ENCODE results near the gene RASD2.

The RASD2 gene

DNA sequence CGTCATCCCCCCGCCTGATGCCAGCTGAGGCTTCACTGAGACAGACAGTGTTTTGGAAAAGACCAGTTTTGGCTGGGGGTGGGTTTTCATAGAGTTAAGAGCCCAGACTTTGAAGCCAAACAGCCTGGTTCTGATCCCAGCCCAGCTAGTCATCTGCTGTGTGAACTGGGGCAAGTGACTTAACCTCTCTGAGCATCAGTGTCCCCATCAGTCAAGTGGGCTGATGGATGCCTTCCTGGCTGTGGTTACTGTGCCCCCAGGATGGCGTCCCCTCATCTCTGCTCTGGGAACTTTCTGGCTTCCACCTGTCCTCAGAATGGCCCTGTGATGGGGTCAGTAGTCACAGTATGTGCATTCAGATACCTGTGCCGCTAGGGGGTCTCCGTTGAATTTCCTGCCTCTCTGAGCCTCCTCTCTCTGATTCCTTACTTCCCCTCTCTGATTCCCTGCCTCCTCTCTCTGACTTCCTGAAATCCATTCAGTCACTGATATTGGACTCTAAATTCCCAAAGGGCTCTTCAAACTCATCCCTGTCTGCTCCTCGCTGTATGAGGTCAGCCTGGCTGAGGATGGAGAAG, 2.4 kb downstream of the RASD2 start:
- Histone ChIP-seq H3K27me3 (ENCODE audit: insufficient read depth, low read length) (peaks cover 45% of the 10 kb centered on the region), H3K4me3 (ENCODE audit: low read length) (no peak overlapping the region), H3K9ac (ENCODE audit: low read depth, low read length) (no peak overlapping the region), H3K9me3 (ENCODE audit: insufficient read depth, low read depth, low read length) (no peaks in the 10 kb centered on the region), H3K36me3 (ENCODE audit: insufficient read depth, low read length) (no peaks in the 10 kb centered on the region), H3K27ac (ENCODE audit: low read depth, low read length) (no peak overlapping the region), H3K4me1 (ENCODE audit: insufficient read depth, low read length) (peaks cover 14% of the 10 kb centered on the region; the same call in 1 of the 2 replicates)
- WGBS = 74% methylated on average over 6 of the region's 6 CpGs

DNA sequence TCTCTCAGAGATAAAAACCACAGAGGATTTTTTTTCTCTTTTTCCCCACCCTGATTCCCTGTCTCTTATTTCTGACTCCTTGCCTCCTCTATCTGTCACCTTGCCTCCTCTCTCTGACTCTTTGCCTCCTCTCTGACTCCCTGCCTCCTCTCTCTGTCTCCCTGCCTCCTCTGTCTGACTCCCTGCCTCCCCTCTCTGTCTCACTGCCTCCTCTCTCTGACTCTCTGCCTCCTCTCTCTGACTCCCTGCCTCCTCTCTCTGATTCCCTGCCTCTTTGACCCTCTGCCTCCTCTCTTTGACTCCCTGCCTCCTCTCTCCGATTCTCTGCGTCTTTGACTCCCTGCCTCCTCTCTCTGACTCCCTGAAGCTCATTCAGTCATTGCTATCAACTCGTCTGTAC, 3.1 kb downstream of the RASD2 start:
- Histone ChIP-seq H3K4me3 (ENCODE audit: low read length) (no peak overlapping the region), H3K4me1 (ENCODE audit: insufficient read depth, low read length) (peaks cover 20% of the 10 kb centered on the region), H3K36me3 (ENCODE audit: insufficient read depth, low read length) (no peaks in the 10 kb centered on the region), H3K27ac (ENCODE audit: low read depth, low read length) (no peak overlapping the region), H3K9me3 (ENCODE audit: insufficient read depth, low read depth, low read length) (no peaks in the 10 kb centered on the region), H3K9ac (ENCODE audit: low read depth, low read length) (no peak overlapping the region), H3K27me3 (ENCODE audit: insufficient read depth, low read length) (peaks cover 42% of the 10 kb centered on the region)
- 85% methylated on average over 3 of the region's 3 CpGs for WGBS

DNA sequence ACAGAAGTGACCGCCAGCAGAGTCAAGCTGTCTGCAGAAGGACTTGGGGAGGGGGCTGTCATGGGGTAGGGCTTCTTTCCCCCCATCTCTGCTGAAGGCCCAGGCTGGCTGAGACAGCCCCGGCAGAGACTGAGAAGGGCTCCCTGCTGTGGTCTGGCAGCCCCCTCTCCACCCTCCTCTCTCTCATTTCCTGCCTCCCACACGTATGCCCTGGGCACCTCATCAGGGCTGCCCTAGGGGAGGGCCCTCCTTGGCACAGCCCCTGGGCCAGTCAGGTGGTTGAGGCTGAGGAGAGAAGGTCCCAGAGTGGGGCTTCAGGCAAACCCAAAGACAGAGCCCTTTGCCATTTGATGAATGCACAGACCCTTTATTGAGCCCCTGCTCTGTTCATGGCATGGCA, 3.6 kb downstream of the RASD2 start:
- WGBS = 57% methylated on average over 3 of the region's 3 CpGs
- H3K4me3 ChIP-seq (ENCODE audit: low read length) = no peak overlapping the region
- H3K27me3 ChIP-seq (ENCODE audit: insufficient read depth, low read length) = peaks cover 38% of the 10 kb centered on the region
- no peak overlapping the region for H3K9ac ChIP-seq (ENCODE audit: low read depth, low read length)
- H3K36me3 ChIP-seq (ENCODE audit: insufficient read depth, low read length) = no peaks in the 10 kb centered on the region
- H3K9me3 ChIP-seq (ENCODE audit: insufficient read depth, low read depth, low read length) = no peaks in the 10 kb centered on the region
- H3K27ac ChIP-seq (ENCODE audit: low read depth, low read length) = no peak overlapping the region
- peaks cover 25% of the 10 kb centered on the region for H3K4me1 ChIP-seq (ENCODE audit: insufficient read depth, low read length)

DNA sequence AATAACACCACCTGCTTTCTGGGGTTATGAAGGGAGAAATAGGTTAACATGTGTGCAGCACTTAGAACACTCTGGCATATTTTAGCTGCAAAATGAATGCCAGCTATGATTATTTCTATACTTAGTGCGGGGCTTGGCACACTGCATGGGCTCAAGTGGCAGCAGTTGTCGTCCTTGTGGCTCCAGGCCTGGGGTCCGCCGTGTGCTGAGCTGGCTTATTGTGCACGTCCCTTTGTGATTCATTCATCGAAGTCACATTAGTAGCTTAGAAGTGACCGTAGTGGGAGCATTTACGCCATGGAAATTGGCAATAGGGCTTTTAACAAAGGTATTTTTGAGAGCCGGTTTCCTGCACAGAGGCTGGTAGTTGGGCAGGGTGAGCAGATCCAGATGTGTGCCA, 4.2 kb downstream of the RASD2 start:
- Histone ChIP-seq H3K9ac (ENCODE audit: low read depth, low read length) (no peak overlapping the region), H3K9me3 (ENCODE audit: insufficient read depth, low read depth, low read length) (no peaks in the 10 kb centered on the region), H3K36me3 (ENCODE audit: insufficient read depth, low read length) (no peaks in the 10 kb centered on the region), H3K27me3 (ENCODE audit: insufficient read depth, low read length) (peaks cover 34% of the 10 kb centered on the region), H3K4me3 (ENCODE audit: low read length) (no peak overlapping the region), H3K4me1 (ENCODE audit: insufficient read depth, low read length) (peaks cover 29% of the 10 kb centered on the region), H3K27ac (ENCODE audit: low read depth, low read length) (no peak overlapping the region)
- WGBS = 91% methylated on average over 9 of the region's 9 CpGs

DNA sequence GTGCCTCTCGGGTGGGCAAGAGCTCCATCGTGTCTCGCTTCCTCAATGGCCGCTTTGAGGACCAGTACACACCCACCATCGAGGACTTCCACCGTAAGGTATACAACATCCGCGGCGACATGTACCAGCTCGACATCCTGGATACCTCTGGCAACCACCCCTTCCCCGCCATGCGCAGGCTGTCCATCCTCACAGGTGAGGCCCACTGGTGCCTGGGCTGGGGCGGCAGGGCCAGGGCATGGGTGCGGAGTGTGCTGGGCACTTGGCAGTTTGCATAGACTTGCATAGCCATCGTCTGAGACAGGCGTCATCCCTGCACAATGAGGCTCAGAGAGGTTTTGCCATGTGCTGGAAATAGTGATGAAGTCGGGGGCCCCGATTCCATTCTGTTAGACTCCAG, 6.3 kb downstream of the RASD2 start:
- H3K27ac ChIP-seq (ENCODE audit: low read depth, low read length) = no peak overlapping the region
- no peak overlapping the region for H3K4me3 ChIP-seq (ENCODE audit: low read length)
- H3K27me3 ChIP-seq (ENCODE audit: insufficient read depth, low read length) = peaks cover 15% of the 10 kb centered on the region
- no peak overlapping the region for H3K9ac ChIP-seq (ENCODE audit: low read depth, low read length)
- H3K9me3 ChIP-seq (ENCODE audit: insufficient read depth, low read depth, low read length) = no peaks in the 10 kb centered on the region
- WGBS = 97% methylated on average over 18 of the region's 18 CpGs
- no peaks in the 10 kb centered on the region for H3K36me3 ChIP-seq (ENCODE audit: insufficient read depth, low read length)
- peaks cover 24% of the 10 kb centered on the region for H3K4me1 ChIP-seq (ENCODE audit: insufficient read depth, low read length)

DNA sequence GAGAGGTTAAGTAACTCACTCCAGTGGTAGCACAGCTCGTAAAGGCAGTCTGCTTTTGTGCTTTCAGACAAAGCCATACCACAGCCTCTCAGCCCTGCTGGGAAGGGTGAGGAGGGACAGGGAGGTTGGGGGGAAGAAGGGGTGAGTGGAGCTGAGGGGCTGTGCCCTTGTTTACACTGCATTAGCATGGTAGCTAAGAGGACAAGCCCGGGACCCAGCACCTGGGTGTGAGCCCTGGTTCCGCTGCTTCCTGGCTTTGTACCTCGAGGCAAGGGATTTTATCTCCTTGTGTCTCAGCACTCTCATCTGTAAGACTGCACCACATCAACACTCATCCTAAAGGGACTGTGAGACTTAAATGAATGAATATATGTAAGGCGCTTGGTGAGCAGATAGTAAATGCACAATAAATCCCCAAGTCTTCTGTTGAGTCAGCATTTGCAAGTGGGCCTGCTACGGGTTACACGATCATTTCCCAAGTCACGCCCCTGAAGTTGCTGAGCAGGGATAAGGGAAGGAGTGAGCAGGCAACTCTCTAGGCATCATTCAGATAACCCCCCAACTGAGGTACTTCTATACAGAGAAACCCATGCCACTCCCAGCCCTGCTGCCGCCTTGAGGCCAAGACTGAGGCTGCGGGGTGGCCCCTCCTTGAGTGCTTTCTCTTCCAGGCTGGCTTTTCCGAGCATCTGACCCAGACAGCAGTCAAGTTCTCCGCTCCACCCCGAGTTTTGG, 7.5 kb downstream of the RASD2 start:
- Histone ChIP-seq H3K27ac (ENCODE audit: low read depth, low read length) (no peak overlapping the region), H3K36me3 (ENCODE audit: insufficient read depth, low read length) (no peaks in the 10 kb centered on the region), H3K9ac (ENCODE audit: low read depth, low read length) (no peak overlapping the region), H3K27me3 (ENCODE audit: insufficient read depth, low read length) (0 out of 2 replicates have a peak, but pooled peaks cover 3% of the 10 kb centered on the region), H3K4me1 (ENCODE audit: insufficient read depth, low read length) (peaks cover 18% of the 10 kb centered on the region), H3K4me3 (ENCODE audit: low read length) (no peak overlapping the region), H3K9me3 (ENCODE audit: insufficient read depth, low read depth, low read length) (no peaks in the 10 kb centered on the region)
- WGBS = 34% methylated on average over 13 of the region's 13 CpGs

DNA sequence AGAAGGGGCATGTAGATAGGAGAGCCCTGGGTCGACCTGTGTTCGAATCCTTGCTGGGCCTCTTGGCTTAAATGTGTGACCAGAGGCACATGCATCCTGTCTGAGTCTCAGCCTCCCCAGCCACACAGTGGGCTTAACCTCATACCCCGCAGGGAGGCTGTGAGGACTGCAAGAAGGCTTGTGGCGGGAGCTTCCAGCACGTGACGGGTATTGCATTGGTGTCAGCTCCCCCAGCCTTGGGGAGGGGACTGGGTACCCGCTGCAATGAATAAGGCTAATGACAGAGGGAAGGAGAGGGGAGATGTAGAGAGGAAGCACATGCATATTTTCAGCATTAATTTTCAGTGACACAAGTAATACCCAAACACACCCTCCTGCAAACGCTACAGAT, 8.1 kb downstream of the RASD2 start:
- no peak overlapping the region for H3K4me3 ChIP-seq (ENCODE audit: low read length)
- no peaks in the 10 kb centered on the region for H3K36me3 ChIP-seq (ENCODE audit: insufficient read depth, low read length)
- H3K9me3 ChIP-seq (ENCODE audit: insufficient read depth, low read depth, low read length) = no peaks in the 10 kb centered on the region
- H3K27me3 ChIP-seq (ENCODE audit: insufficient read depth, low read length) = 0 out of 2 replicates have a peak, but pooled peaks cover 3% of the 10 kb centered on the region
- whole genome bisulfite sequencing = 25% methylated on average over 8 of the region's 8 CpGs
- H3K27ac ChIP-seq (ENCODE audit: low read depth, low read length) = no peak overlapping the region
- peaks cover 18% of the 10 kb centered on the region for H3K4me1 ChIP-seq (ENCODE audit: insufficient read depth, low read length)
- no peak overlapping the region for H3K9ac ChIP-seq (ENCODE audit: low read depth, low read length)

DNA sequence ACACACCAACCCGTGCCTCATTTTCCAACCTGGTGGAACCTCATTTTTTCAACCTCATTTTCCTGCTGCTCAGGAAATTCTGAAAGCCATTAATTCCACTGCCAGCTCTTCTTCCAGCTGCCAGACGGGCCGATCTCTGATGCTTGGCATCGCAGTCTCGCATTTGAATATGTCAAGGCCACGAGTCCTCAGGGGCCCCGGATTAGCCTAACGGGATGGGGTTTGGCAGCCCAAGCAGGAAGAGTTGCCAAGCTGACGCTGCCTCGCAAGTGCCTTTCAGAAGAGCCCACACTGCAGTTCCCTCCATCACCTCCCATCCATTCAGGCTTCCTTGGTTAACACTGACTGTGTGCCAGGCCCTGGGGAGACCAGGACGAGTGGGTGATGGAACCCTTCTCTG, 8.7 kb downstream of the RASD2 start:
- Histone ChIP-seq H3K27ac (ENCODE audit: low read depth, low read length) (no peak overlapping the region), H3K9ac (ENCODE audit: low read depth, low read length) (no peak overlapping the region), H3K36me3 (ENCODE audit: insufficient read depth, low read length) (no peaks in the 10 kb centered on the region), H3K27me3 (ENCODE audit: insufficient read depth, low read length) (0 out of 2 replicates have a peak, but pooled peaks cover 3% of the 10 kb centered on the region), H3K4me3 (ENCODE audit: low read length) (no peak overlapping the region), H3K9me3 (ENCODE audit: insufficient read depth, low read depth, low read length) (no peaks in the 10 kb centered on the region), H3K4me1 (ENCODE audit: insufficient read depth, low read length) (peaks cover 18% of the 10 kb centered on the region)
- WGBS = 59% methylated on average over 11 of the region's 11 CpGs

DNA sequence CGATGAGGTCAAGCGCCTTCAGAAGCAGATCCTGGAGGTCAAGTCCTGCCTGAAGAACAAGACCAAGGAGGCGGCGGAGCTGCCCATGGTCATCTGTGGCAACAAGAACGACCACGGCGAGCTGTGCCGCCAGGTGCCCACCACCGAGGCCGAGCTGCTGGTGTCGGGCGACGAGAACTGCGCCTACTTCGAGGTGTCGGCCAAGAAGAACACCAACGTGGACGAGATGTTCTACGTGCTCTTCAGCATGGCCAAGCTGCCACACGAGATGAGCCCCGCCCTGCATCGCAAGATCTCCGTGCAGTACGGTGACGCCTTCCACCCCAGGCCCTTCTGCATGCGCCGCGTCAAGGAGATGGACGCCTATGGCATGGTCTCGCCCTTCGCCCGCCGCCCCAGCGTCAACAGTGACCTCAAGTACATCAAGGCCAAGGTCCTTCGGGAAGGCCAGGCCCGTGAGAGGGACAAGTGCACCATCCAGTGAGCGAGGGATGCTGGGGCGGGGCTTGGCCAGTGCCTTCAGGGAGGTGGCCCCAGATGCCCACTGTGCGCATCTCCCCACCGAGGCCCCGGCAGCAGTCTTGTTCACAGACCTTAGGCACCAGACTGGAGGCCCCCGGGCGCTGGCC, 11.0 kb downstream of the RASD2 start:
- Histone ChIP-seq H3K9me3 (ENCODE audit: insufficient read depth, low read depth, low read length) (no peaks in the 10 kb centered on the region), H3K36me3 (ENCODE audit: insufficient read depth, low read length) (no peaks in the 10 kb centered on the region), H3K27ac (ENCODE audit: low read depth, low read length) (no peak overlapping the region), H3K27me3 (ENCODE audit: insufficient read depth, low read length) (0 out of 2 replicates have a peak, but pooled peaks cover 3% of the 10 kb centered on the region), H3K4me3 (ENCODE audit: low read length) (no peak overlapping the region), H3K9ac (ENCODE audit: low read depth, low read length) (no peak overlapping the region), H3K4me1 (ENCODE audit: insufficient read depth, low read length) (peaks cover 18% of the 10 kb centered on the region)
- WGBS = 95% methylated on average over 43 of the region's 43 CpGs

DNA sequence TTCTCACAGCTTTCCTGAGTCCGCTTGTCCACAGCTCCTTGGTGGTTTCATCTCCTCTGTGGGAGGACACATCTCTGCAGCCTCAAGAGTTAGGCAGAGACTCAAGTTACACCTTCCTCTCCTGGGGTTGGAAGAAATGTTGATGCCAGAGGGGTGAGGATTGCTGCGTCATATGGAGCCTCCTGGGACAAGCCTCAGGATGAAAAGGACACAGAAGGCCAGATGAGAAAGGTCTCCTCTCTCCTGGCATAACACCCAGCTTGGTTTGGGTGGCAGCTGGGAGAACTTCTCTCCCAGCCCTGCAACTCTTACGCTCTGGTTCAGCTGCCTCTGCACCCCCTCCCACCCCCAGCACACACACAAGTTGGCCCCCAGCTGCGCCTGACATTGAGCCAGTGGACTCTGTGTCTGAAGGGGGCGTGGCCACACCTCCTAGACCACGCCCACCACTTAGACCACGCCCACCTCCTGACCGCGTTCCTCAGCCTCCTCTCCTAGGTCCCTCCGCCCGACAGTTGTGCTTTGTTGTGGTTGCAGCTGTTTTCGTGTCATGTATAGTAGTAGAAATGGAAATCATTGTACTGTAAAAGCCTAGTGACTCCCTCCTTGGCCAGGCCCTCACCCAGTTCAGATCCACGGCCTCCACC, 11.7 kb downstream of the RASD2 start:
- H3K9me3 ChIP-seq (ENCODE audit: insufficient read depth, low read depth, low read length) = no peaks in the 10 kb centered on the region
- no peaks in the 10 kb centered on the region for H3K36me3 ChIP-seq (ENCODE audit: insufficient read depth, low read length)
- H3K4me1 ChIP-seq (ENCODE audit: insufficient read depth, low read length) = peaks cover 18% of the 10 kb centered on the region
- no peak overlapping the region for H3K9ac ChIP-seq (ENCODE audit: low read depth, low read length)
- WGBS = 36% methylated on average over 8 of the region's 13 CpGs
- H3K27ac ChIP-seq (ENCODE audit: low read depth, low read length) = no peak overlapping the region
- 0 out of 2 replicates have a peak, but pooled peaks cover 3% of the 10 kb centered on the region for H3K27me3 ChIP-seq (ENCODE audit: insufficient read depth, low read length)
- H3K4me3 ChIP-seq (ENCODE audit: low read length) = no peak overlapping the region

DNA sequence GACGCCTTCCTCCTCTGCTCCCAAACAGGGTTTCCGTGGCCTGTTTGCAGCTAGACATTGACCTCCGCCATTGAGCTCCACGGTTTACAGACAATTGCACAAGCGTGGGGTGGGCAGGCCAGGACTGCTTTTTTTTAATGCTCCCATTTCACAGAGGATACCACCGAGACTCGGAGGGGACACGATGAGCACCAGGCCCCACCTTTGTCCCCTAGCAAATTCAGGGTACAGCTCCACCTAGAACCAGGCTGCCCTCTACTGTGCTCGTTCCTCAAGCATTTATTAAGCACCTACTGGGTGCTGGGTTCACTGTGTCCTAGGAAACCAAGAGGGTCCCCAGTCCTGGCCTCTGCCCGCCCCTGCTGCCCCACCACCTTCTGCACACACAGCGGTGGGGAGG, 12.2 kb downstream of the RASD2 start:
- WGBS = 86% methylated on average over 11 of the region's 11 CpGs

More for the DNA sequence above, 12.2 kb downstream of the RASD2 start:
- no peak overlapping the region for H3K27ac ChIP-seq (ENCODE audit: low read depth, low read length)
- no peak overlapping the region for H3K9ac ChIP-seq (ENCODE audit: low read depth, low read length)
- H3K27me3 ChIP-seq (ENCODE audit: insufficient read depth, low read length) = 0 out of 2 replicates have a peak, but pooled peaks cover 3% of the 10 kb centered on the region
- H3K4me3 ChIP-seq (ENCODE audit: low read length) = no peak overlapping the region
- no peaks in the 10 kb centered on the region for H3K9me3 ChIP-seq (ENCODE audit: insufficient read depth, low read depth, low read length)
- H3K4me1 ChIP-seq (ENCODE audit: insufficient read depth, low read length) = peaks cover 16% of the 10 kb centered on the region
- H3K36me3 ChIP-seq (ENCODE audit: insufficient read depth, low read length) = no peaks in the 10 kb centered on the region

All from HUES64 (cell line).